ENCODE measurements around the gene ZFYVE27. TPM values are rescaled to one million over a fixed set of nuclear protein-coding genes. Genes with fewer than 3 reads are reported as not detected.
A peak's percentile ranks its signal among the peaks of the same experiment; 100 is the strongest.

The ZFYVE27 gene
- total RNA-seq, 6 donors from 2014 or later = 20.5 to 51.3 (median 26.4) TPM

GRCh38 chr10:97736403-97736901, 476 bp upstream of the ZFYVE27 start:
- Histone ChIP-seq H3K27me3 (no peaks in the 10 kb centered on the region), H3K4me1 (peaks cover 10 to 20% (median 18%) of the 10 kb centered on the region in 4 donors), H3K27ac (peak overlapping the region; percentile 93 to 98 (median 96)), H3K9me3 (no peaks in the 10 kb centered on the region), H3K4me3 (peak overlapping the region; percentile 83 to 97 (median 94)), H3K36me3 (peaks cover 2 to 30% (median 4%) of the 10 kb centered on the region in 4 donors)
- TF ChIP-seq POLR2A (IDR thresholded peaks at IDR 0.05) = no peak
- no peak for TF ChIP-seq POLR2AphosphoS5 (IDR thresholded peaks at IDR 0.05)
- TF ChIP-seq EP300 (IDR thresholded peaks at IDR 0.05) = no peak
- TF ChIP-seq, protein P1, sequence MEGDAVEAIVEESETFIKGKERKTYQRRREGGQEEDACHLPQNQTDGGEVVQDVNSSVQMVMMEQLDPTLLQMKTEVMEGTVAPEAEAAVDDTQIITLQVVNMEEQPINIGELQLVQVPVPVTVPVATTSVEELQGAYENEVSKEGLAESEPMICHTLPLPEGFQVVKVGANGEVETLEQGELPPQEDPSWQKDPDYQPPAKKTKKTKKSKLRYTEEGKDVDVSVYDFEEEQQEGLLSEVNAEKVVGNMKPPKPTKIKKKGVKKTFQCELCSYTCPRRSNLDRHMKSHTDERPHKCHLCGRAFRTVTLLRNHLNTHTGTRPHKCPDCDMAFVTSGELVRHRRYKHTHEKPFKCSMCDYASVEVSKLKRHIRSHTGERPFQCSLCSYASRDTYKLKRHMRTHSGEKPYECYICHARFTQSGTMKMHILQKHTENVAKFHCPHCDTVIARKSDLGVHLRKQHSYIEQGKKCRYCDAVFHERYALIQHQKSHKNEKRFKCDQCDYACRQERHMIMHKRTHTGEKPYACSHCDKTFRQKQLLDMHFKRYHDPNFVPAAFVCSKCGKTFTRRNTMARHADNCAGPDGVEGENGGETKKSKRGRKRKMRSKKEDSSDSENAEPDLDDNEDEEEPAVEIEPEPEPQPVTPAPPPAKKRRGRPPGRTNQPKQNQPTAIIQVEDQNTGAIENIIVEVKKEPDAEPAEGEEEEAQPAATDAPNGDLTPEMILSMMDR (IDR thresholded peaks at IDR 0.05) = no peak
- DNase-seq (no peak), ATAC-seq (ENCODE audit: low FRiP score in 2 of 2) (peak; percentile 5 to 54)
- WGBS, 2 donors = 68 to 82% methylated on average over 10 to 13 of the region's 13 CpGs

DNA sequence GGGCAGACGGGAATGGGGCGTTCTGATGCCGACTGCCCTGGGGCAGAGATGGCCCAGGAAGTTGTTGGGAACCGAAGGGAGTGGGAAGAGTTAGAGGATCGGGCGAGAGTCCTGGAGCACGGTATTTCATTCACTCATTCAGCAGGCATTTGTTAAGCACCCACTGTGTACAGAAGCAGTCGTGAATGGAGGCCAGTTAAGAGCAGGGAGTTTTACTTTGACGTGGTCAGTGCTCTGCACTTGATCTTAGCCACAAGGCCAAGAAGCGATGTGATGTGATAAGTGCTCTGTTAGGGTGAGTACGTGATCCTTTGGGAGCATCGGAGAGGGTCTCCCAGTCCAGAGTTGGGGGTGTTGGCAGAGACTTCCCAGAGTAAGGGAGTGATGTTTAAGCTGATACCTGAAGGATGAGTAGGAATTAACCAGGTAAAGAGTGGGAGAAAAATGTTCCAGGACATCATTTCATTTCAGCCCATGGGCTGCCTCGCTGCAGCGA, 890 bp downstream of the ZFYVE27 start:
- H3K27ac ChIP-seq = peak overlapping the region; percentile 93 to 98 (median 96)
- H3K9me3 ChIP-seq = no peaks in the 10 kb centered on the region
- whole genome bisulfite sequencing, 2 donors = 33% methylated on average over 14 of the region's 14 CpGs
- H3K27me3 ChIP-seq = no peaks in the 10 kb centered on the region
- ATAC-seq (ENCODE audit: low FRiP score in 2 of 2) (peak in 1 of 2 donors; percentile 2), DNase-seq (no peak)
- H3K4me1 ChIP-seq = peaks cover 10 to 20% (median 18%) of the 10 kb centered on the region in 4 donors
- TF ChIP-seq EP300 (IDR thresholded peaks at IDR 0.05) (no peak), POLR2AphosphoS5 (IDR thresholded peaks at IDR 0.05) (no peak), POLR2A (IDR thresholded peaks at IDR 0.05) (no peak)
- TF ChIP-seq, protein P1 (IDR thresholded peaks at IDR 0.05) = no peak
- peaks cover 3 to 44% (median 7%) of the 10 kb centered on the region in 4 donors for H3K36me3 ChIP-seq
- H3K4me3 ChIP-seq = peak overlapping the region; percentile 83 to 97 (median 94)

DNA sequence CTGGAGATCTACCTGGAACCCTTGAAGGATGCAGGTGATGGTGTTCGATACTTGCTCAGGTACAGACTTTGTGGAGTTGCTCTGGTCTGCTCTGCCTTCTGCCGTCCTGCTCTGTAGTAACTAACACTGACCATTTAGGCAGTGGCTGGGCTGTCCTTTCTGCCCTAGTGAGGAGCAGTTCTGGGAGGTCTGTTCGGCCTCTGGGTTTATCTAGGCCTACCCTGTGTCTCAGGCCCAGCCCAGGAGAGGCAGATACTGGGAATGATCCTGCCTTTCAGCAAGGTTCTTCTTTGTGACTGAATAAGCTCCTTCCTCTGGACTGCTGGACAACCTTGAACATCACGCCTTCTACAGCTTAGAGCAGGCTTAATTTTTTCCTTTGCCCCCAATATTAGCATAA, 1.7 kb downstream of the ZFYVE27 start:
- H3K9me3 ChIP-seq = no peaks in the 10 kb centered on the region
- H3K4me3 ChIP-seq = peak overlapping the region in 1 of 4 donors; percentile 83
- 92 to 96% methylated on average over 3 to 4 of the region's 4 CpGs for WGBS, 2 donors

GRCh38 chr10:97740613-97741012, 3.7 kb downstream of the ZFYVE27 start:
- ATAC-seq (ENCODE audit: low FRiP score in 2 of 2) (no peak), DNase-seq (no peak)
- Histone ChIP-seq H3K4me3 (no peak overlapping the region), H3K4me1 (peaks cover 10 to 20% (median 18%) of the 10 kb centered on the region in 4 donors), H3K27ac (no peak overlapping the region), H3K9me3 (no peaks in the 10 kb centered on the region), H3K27me3 (no peaks in the 10 kb centered on the region), H3K36me3 (peaks cover 10 to 72% (median 28%) of the 10 kb centered on the region in 4 donors)
- WGBS, 2 donors = 92 to 94% methylated on average over 2 of the region's 2 CpGs
- no peak for TF ChIP-seq POLR2A (IDR thresholded peaks at IDR 0.05)
- TF ChIP-seq, protein P1 (IDR thresholded peaks at IDR 0.05) = no peak
- no peak for TF ChIP-seq POLR2AphosphoS5 (IDR thresholded peaks at IDR 0.05)
- no peak for TF ChIP-seq EP300 (IDR thresholded peaks at IDR 0.05)

More for the DNA sequence above, 1.7 kb downstream of the ZFYVE27 start:
- peaks cover 5 to 52% (median 13%) of the 10 kb centered on the region in 4 donors for H3K36me3 ChIP-seq
- TF ChIP-seq, protein P1 (IDR thresholded peaks at IDR 0.05) = no peak
- TF ChIP-seq POLR2A (IDR thresholded peaks at IDR 0.05) = no peak
- no peak overlapping the region for H3K27ac ChIP-seq
- ATAC-seq (ENCODE audit: low FRiP score in 2 of 2) = no peak
- no peaks in the 10 kb centered on the region for H3K27me3 ChIP-seq
- DNase-seq = no peak
- peaks cover 10 to 20% (median 18%) of the 10 kb centered on the region in 4 donors for H3K4me1 ChIP-seq
